Panc1 (cell line): ENCODE results near the gene HACD4.

Experiments
- POLR2AphosphoS5 ChIP-seq: IDR thresholded peaks from 2 replicates; pipeline ENCODE4 v1.6.1; 2012; ENCODE audit warnings: mild to moderate bottlenecking, low read depth, low read length, moderate library complexity
- REST ChIP-seq, 2 experiments: IDR thresholded peaks; 2 replicates each; pipeline ENCODE4 v1.6.1; 2011 to 2012; ENCODE audit warnings: low read depth in 2 of 2, control low read depth in 1 of 2, low read length in 1 of 2, mild to moderate bottlenecking in 1 of 2, moderate library complexity in 1 of 2; ENCODE audit not compliant: insufficient read depth in 1 of 2
- SIN3A ChIP-seq: IDR thresholded peaks from 2 replicates; pipeline ENCODE4 v1.6.1; 2012; ENCODE audit warnings: low read depth, mild to moderate bottlenecking, low read length, moderate library complexity, borderline replicate concordance; ENCODE audit not compliant: insufficient read depth
- TCF7L2 ChIP-seq: IDR thresholded peaks from 2 replicates; pipeline ENCODE4 v1.6.1; 2011; ENCODE audit warnings: mild to moderate bottlenecking, low read depth, low read length, inconsistent platforms
- TF ChIP-seq, protein P1 (sequence below): fragments of 450-650 bp; IDR thresholded peaks from 2 replicates; pipeline ENCODE4 v1.5.1; 2017; ENCODE audit warnings: mild to moderate bottlenecking

DNA sequence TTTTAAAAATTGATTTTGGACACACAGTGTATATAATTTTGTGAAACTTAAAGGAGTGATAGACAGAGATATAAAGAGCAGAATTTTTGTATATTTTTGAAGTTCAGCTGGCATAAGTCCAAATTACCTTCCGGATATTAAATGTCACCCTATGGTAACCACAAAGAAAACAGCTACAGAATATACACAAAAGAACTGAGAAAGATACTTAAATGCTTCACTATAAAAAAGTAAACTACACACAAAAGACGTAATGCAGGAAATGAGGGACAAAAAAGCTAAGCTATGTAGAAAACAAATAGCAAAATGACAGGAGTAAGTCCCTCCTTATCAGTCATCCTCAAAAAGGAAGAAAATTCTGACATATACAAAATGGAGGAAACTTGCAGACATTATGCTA lies 29.4 kb downstream of the HACD4 start:
- no peak for TF ChIP-seq POLR2AphosphoS5
- TF ChIP-seq, protein P1, sequence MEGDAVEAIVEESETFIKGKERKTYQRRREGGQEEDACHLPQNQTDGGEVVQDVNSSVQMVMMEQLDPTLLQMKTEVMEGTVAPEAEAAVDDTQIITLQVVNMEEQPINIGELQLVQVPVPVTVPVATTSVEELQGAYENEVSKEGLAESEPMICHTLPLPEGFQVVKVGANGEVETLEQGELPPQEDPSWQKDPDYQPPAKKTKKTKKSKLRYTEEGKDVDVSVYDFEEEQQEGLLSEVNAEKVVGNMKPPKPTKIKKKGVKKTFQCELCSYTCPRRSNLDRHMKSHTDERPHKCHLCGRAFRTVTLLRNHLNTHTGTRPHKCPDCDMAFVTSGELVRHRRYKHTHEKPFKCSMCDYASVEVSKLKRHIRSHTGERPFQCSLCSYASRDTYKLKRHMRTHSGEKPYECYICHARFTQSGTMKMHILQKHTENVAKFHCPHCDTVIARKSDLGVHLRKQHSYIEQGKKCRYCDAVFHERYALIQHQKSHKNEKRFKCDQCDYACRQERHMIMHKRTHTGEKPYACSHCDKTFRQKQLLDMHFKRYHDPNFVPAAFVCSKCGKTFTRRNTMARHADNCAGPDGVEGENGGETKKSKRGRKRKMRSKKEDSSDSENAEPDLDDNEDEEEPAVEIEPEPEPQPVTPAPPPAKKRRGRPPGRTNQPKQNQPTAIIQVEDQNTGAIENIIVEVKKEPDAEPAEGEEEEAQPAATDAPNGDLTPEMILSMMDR, result no peak
- no peak for TF ChIP-seq REST (IDR thresholded peaks at IDR 0.05; ENCODE audit: insufficient read depth in 1 of 2, low read depth in 2 of 2, low read length in 1 of 2)
- no peak for TF ChIP-seq TCF7L2
- no peak for TF ChIP-seq SIN3A
